ENCODE measurements around the gene JPT2.
"Not testable (repeated sequence)": the region's sequence is repeated elsewhere in the genome, so short reads cannot be mapped to it uniquely, and the experiment has no call there.

JPT2 gene

GRCh38 chr16:1710811-1711507, 32.9 kb downstream of the JPT2 start:
- DNase-seq = no peak

- DNase-seq = no peak
Measured at GRCh38 chr16:1712791-1713261, 34.7 kb downstream of the JPT2 start.

- no peak for DNase-seq
Measured at GRCh38 chr16:1713331-1713730, 35.3 kb downstream of the JPT2 start.

GRCh38 chr16:1713933-1714332, 35.9 kb downstream of the JPT2 start:
- no peak for DNase-seq

GRCh38 chr16:1715220-1715619, 37.1 kb downstream of the JPT2 start:
- no peak for DNase-seq

GRCh38 chr16:1718236-1718635, 40.2 kb downstream of the JPT2 start:
- DNase-seq = not testable (repeated sequence)

GRCh38 chr16:1719559-1720229, 41.6 kb downstream of the JPT2 start:
- not testable (repeated sequence) for DNase-seq

GRCh38 chr16:1721372-1721771, 43.3 kb downstream of the JPT2 start:
- DNase-seq = no peak

- DNase-seq = no peak
Measured at GRCh38 chr16:1723450-1724147, 45.5 kb downstream of the JPT2 start.

- DNase-seq = no peak
Measured at GRCh38 chr16:1724491-1724890, 46.4 kb downstream of the JPT2 start.

- no peak for DNase-seq
Measured at GRCh38 chr16:1726661-1727502, 48.8 kb downstream of the JPT2 start.

GRCh38 chr16:1727651-1728624, 49.9 kb downstream of the JPT2 start:
- no peak for DNase-seq

- DNase-seq = no peak
Measured at GRCh38 chr16:1729026-1729425, 50.9 kb downstream of the JPT2 start.

- DNase-seq = no peak
Measured at GRCh38 chr16:1729445-1729844, 51.4 kb downstream of the JPT2 start.

GRCh38 chr16:1731073-1731472, 53.0 kb downstream of the JPT2 start:
- DNase-seq = no peak

GRCh38 chr16:1731603-1732002, 53.5 kb downstream of the JPT2 start:
- no peak for DNase-seq

GRCh38 chr16:1732071-1732470, 54.0 kb downstream of the JPT2 start:
- DNase-seq = no peak

GRCh38 chr16:1732551-1732987, 54.5 kb downstream of the JPT2 start:
- not testable (repeated sequence) for DNase-seq

- no peak for DNase-seq
Measured at GRCh38 chr16:1734123-1734522, 56.0 kb downstream of the JPT2 start.

GRCh38 chr16:1734816-1735215, 56.7 kb downstream of the JPT2 start:
- DNase-seq = no peak

GRCh38 chr16:1740234-1740633, 62.2 kb downstream of the JPT2 start:
- DNase-seq = no peak
